GM12801 (cell line): ENCODE measurements around the gene NPPC.

ENCODE experiments used
- CTCF ChIP-seq: IDR thresholded peaks from one replicate; pipeline ENCODE4 v1.5.1; 2011; ENCODE audit warnings: control low read depth; ENCODE audit not compliant: insufficient read length; ENCODE audit errors: extremely low read depth

NPPC gene

GRCh38 chr2:231891514-231891905 lies 34.7 kb downstream of the NPPC start:
- TF ChIP-seq CTCF = no peak

DNA sequence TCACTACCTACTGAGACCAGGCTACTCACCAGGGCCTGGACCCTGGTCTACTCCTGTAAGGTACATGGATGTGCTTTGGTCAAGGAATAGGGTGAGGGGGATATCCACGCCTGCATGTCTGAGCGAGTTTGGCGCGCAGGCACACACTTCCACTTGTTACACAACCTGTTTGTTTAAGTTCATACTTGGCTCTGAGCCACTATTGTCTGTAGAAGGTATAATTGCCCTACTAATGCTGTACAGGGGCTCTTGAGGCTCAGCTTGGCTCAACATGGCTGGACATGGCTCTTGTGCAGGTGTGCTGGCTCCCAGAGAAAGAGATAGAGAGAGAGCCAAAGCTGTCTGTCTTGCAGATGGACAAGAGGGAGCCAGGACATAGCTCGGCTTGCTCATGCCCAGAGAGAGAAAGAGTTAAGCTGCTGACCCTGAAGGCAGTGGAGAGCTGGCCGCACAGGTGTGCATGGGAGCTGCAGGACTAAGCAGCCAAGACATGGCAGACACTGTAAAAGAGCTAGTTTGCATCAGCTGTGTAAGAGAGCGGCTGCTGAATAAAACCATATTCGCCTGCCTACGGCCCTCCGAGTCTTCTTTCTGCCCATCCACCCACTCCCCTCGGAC lies 35.2 kb downstream of the NPPC start:
- TF ChIP-seq CTCF = no peak

- TF ChIP-seq CTCF = no peak
Measured at GRCh38 chr2:231887756-231888155, 38.4 kb downstream of the NPPC start.

- TF ChIP-seq CTCF = no peak
Measured at GRCh38 chr2:231886071-231886681, 40.0 kb downstream of the NPPC start.

DNA sequence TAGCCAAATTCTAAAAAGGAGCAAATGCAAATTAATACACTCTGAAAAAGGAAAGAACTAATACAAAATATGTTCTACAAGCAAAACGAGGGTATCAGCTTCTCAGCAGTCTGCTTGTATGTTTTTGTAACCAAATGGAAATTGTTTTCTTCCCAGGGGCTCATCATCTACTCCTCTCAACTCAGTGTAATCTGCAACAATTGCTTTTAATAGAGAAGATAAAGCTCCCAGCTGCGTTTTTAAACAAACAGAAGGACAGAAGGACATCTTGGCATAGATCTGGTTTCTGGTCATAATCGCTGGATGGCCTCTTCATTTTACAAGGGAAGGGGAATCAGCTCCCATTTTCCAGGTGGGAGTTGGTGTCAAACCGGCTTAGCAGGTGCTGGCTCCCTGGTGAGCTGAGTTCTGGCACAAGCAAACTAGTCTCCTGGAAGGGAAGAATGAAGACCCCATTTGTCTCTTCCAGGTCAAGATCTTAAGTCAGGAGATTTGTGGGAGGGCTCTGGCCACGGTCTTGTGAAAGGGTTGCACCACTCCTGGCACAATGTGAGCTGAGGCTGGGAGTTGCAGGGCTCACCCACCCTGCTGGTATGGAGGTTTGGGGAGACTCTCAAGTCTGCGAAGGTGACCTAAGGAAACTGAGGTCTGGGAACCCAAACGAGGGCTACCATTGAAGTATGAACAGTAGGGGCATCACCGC lies 41.6 kb downstream of the NPPC start:
- TF ChIP-seq CTCF = no peak

- no peak for TF ChIP-seq CTCF
Measured at GRCh38 chr2:231883468-231883881, 42.7 kb downstream of the NPPC start.

DNA sequence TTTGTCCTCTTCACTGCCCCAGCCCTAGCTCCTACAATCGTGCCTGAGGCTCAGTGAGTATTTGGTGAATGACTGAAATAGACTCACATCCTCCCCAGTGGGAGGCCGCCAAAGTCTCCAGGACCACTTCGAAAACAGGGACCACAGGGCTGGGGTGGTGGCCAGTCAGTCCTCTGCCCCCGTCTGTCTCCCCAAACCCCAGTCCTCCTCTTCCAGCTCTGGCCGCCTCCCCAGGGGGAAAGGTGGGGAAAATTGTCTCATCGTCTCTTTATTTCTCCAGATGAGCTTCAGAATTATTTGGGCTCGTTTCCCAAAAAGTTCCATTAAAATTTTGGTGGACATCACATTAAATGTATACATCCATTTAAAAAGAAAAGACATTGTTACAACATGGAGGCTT lies 43.5 kb downstream of the NPPC start:
- no peak for TF ChIP-seq CTCF
